Kidney glomerular epithelial cell (primary cell): ENCODE data around the gene CHEK1.
"Not testable (repeated sequence)": the region's sequence is repeated elsewhere in the genome, so short reads cannot be mapped to it uniquely, and the experiment has no call there.

Source experiments
- DNase-seq: peaks from one replicate; lab custom pipeline; 2025; lab: John Stamatoyannopoulos, UW

Gene CHEK1

DNA sequence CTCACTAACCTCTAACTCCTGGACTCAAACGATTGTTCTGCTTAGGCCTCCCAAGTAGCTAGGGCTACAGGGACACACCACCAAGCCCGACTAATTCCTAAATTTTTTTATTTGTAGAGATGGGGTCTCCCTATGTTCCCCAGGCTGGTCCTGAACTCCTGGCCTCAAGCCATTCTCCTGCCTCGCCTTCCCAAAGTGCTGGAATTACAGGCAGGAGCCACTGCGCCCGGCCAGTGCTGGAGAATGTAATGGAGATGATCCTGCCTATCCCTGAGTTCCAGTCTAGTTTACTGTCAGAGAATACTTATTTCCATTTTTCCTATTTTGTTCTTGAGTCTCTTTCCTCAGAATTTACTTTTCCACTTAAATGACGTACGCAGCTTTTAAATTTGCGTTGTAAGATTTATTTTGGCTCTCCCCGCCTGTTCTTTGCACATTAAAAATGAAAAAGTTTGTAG, at the start of gene CHEK1:
CHEK1 (plus strand) TSS at position 408 of the 458 bp plus-strand sequence. CDS start 1,606 bp downstream, outside the sequence.
- no peak for DNase-seq

DNA sequence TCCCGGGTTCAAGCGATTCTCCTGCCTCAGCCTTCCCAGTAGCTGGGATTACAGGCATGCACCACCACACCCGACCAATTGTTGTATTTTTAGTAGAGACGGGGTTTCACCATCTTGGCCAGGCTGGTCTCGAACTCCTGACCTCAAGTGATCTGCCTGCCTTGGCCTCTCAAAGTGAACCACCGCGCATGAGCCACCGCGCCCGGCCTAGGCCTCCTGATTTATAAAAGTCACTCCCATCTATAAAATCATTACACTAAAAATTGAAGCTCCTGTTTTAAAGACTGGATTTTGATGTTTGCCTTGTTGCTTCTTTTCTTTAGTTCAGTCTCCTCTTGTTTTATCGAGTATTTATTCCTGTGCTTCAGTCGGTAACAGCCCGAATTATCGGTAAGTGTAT, 47.8 kb upstream of the CHEK1 start:
- DNase-seq = not testable (repeated sequence)

DNA sequence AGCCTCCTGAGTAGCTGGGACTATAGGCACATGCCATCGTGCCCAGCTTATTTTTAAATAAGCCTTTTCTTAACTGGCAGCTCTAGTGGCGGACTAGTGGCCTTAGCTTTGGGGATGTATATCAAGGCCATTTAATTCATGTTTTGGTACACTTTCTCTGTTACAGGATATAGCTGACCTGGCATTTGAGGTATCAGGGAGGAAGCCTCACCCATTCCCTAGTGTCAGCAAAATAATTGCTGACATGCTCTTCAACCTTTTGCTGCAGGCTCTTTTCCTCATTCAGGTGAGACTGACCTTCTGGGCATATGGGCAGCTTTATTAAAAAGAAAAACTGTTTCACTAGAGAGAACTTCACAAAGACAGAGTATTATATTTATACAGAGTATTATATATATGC, 46.2 kb upstream of the CHEK1 start:
- DNase-seq = no peak

DNA sequence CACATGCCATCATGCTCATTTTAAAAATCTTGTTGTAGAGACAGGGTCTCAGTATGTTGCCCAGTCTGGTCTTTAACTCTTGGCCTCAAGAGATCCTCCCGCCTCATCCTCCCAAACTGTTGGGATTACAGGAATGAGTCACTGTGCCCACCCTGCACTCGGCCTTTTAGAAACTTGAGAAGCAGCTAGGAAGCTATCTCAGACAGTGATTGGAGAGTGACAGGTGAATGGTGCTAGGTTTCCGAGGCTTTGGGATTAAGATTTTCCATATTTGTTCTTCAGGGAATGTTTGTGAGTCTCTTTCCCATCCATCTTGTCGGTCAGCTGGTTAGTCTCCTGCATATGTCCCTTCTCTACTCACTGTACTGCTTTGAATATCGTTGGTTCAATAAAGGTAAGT, 45.2 kb upstream of the CHEK1 start:
- DNase-seq = no peak

DNA sequence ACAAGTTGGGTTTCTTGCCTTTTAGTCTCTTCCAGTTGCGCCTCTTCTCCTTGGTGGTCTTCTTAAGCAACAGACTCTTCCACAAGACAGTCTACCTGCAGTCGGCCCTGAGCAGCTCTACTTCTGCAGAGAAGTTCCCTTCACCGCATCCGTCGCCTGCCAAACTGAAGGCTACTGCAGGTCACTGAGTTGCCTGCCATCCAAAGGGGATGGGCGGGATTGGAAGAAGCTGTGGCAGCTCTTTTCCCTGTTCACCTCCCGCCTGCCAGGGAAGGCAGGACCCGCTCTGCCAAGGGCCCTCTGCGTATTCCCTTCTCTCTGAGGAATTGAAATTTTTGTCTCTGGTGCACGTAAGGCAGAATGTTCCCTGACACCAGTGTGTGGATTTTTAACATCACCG, 41.5 kb upstream of the CHEK1 start:
- no peak for DNase-seq

DNA sequence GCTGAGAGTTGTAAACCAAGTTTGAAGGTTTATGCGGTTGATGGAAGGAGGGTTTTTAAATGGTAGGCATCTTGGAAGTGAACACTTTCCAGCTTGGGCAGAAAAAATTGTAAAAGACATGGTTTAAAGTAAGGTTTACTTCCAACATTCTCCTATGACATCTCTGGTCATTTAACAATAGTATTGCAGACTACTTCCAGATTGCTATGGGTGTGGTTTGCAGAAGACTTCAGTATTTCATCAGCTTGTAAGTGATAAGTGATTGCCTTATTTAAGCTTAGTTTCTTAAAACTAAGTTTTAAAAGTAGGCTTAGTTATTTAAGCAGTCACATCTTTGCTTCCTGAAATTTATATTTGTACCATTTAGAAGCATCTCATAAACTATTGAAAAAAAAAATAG, 39.5 kb upstream of the CHEK1 start:
- no peak for DNase-seq

DNA sequence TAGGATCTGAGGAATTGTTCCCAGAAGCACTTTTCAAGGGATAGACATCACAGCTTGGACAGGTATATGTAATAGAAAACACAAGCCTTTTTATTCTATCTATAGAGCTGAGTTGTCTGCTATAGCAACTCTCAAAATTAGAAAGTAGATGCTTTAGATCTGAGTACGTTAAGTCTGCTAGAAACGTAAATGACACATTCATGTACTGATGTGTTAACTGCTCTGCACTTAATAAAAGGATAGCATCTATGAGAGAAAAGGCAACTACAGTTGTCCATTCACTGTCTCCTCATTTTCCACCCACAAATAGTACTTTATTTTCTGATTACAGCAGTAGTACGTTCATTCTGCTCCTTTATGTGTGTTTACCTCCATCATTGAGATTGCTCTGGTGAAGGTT, 38.3 kb upstream of the CHEK1 start:
- DNase-seq = no peak

DNA sequence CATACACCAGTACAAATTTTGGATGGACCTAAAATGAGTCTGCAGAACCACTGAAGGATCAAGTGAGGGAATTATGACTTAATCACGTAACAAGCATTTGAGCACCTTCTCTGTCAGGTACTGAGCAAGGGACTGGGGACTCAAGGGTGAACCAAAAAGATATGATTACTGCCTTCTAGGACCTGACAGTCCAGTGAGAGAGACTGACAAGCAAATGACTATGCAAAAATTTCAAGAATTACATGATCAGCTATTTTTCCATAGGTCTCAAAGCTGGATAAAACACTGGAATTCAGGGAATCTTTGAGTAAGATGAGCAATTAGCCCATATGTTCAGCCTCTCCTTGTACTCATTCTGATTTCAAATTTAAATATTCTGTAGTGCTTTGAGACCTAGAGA, 37.5 kb upstream of the CHEK1 start:
- no peak for DNase-seq

DNA sequence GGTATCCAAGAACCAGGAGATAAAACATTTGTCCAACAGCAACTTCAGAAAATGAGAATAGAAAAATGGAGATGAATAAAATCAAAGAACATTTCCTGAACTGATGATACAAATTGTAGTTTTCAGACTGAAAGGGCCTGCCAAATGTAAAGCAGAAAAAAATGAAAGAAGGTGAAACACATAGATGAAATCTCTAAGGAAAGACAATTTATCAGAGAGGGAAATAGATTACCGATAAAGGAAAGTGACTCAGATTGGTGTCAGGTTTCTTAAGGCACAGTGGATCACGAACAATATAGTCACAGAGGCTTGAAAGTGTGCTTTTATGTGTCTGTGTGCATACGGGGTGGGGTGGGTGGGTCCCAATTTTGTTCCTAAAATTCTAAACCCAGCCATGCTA, 36.5 kb upstream of the CHEK1 start:
- no peak for DNase-seq

DNA sequence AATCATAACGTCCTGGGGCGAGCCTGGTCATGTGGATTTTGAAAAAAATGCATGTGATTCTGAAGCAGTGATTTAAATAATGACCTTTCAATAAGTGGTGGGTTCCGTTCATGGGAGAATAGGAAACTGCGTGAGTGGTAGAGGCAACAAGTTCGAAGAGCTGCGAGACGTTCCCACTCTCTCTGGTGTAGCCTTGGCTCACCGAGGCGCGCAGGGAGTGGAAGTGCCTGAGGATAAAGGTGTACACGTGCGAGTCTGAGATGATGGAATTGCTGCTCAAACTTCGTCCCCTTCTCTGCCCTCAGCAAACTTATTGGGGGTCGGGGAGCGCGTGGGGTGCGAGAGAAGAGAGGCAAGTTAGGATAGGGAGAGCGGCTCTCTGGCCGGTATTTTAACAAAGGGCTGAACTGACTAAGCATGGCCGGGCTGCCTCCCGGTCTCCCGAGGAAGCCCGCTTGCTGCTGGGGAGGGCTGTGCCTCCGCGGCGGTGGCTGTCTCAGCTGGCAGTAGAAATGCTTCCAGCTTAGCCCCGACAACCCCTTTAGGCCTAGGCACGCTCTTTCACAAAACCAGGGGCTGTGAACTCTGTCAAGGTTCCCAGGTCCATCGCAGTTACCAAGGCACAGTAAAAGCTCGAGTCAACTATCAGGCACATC, 33.2 kb upstream of the CHEK1 start:
- DNase-seq = peak; percentile 81

DNA sequence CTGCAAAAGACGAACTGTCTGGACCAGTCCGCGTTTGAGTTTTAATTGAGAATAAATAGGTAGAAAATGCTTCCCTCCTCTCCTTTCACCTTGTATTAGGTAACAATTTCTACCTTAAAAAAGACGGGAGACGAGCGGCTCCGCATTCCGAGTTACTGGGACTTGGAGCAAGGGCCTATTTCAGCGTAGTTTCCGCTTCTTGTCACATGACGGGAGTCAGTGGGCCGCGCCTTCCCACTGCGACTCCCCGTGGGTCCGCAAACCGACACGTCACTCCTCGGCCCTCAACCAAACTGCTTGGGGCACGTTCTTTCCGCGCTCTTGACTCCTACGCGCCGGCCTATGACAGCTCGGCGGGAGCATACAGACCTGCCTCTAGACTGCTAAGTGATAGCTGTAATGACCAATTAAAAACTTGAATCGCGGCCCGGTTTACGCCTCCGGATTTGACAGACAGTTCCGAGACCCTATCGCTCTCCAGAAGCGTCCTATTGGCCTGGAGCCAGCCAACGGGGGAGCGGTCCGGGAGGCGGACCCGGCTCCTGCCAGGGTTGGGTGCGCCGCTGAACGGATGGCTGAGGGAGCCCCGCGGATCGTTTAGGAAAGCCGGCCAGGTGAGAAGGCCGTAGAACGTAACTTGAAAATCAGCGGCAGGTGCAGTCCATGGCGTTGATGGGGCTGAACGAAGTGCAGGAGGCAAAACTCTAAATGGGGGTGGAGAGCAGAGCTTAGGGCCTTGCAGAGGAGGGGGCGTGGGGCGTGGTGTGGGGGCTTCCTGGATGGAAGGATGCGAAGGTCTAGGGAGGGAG, 32.5 kb upstream of the CHEK1 start, which contains the start of gene STT3A:
STT3A (plus strand) TSS at position 548 of the 809 bp plus-strand sequence. CDS start 3,064 bp downstream, outside the sequence.
- DNase-seq = peak; percentile 99

DNA sequence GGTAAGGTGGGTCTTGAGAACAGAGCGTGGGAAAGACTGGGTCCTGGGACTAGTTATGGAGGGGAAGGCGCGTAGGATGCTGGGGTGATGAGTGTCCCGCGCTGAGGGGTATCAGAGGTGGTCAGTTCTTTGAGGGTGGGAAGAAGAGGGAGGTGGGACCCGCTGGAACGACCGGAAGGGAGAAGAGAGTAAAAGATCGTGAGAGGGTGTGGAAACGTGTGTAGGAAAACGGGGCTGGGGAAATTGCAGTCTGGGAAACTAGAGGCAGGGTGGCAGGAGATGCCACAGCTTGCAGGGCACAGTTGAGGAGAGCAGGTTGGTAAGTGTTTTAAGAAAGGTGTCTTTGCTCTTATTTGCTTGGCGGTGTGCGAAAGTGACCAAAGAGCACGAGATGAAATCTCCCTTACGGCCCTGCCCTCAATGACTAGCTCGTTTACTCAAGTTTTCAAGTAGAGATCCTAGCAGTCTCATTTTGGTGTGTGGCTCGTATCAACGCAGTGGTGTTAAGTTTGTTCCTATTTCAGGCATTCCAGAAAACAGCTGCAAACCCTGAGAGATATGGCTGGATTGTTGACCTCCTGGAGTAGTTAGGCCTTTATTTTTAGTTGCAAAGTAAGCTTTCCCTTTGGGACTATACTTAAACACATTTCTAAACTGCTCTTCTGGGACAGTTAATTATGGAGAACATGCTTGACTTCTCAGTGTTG, 31.7 kb upstream of the CHEK1 start:
- DNase-seq = peak; percentile 63

DNA sequence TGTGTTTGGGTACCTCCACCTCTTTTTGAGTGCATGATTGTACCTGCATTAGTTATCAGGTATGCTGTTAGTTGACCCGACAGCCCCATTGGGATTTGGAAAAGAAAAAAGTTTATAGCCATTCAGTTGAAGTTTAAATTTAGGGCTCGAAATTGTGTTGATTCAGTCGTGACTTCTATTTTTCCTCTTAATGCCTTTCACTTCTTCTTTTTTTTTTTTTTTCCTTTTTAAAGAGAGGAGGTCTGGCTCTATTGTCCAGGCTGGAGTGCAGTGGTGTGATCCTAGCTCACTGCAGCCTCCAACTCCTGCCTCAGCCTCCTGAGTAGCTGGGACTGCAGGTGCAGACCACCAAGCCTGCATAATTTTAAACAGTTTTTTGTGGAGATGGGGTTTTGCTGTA, 30.0 kb upstream of the CHEK1 start:
- no peak for DNase-seq

DNA sequence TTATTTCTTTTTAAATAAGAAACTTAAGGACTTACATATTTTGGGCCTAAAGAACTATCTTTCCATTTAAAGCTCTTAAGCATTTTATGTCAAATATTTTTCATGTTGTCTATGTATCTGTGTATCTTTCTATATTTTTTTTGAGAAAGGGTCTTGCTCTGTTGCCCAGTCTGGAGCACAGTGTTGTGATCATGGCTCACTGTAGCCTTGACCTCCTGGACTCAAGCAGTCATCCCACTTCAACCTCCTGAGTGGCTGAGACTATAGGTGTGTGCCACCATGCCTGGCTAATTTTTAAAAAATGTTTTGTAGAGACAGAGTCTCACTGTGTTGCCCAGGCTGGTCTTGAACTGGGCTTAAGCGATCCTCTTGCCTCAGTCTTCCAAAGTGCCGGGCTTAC, 24.3 kb upstream of the CHEK1 start:
- DNase-seq = no peak

DNA sequence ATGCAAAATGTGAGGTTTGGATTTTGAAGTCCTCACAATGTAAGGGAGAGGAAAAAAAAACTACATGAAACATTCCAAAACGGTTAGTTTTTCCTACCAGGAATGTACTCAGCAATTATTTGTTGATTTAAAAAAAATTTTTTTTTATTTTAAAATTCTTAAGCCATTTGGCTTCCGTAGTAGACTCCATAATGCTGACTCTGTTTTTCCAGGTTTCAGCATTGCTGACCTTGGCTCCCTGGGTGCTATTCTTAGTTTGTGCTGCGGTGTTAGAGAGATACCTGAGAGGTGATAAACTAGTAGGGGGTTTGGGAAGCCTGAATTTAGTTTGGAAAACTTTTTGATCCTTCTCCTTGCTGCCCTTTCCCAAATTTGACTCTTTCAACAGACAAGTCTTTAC, 21.8 kb upstream of the CHEK1 start:
- DNase-seq = no peak

DNA sequence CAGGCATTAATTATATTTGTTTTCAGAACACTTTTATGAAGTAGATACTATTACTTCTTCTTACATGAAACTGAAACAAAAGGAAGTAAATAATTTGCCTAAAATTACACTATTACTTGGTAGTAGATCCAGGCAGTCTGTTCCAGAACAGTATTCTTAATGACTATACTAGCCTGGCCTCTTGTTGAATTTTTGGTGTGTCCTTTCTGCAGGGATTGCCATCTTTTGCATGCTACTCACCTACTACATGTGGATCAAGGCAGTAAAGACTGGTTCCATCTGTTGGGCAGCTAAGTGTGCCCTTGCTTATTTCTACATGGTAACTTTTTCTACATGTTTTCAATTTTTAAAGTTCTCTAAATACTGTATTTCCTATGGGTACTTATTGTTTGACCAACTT, 19.5 kb upstream of the CHEK1 start:
- no peak for DNase-seq

DNA sequence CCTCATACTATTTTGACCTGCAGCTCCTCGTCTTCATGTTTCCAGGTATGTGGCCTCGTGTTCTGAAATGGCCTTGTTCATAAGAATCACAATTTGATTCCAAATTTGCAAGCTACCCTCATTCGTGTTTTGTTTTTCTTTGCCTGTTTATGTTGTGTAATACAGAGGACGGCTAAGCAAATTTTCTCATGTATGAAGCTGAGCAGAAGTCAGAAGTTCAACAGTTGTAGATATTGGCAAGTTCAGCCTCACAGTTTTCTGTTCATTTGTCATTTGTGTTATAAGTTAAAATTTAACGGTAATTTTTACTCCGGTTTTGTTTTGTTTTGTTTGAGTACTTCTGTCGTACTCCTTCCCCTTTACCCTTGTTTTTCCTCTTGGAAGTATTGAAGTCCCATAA, 15.4 kb upstream of the CHEK1 start:
- no peak for DNase-seq

DNA sequence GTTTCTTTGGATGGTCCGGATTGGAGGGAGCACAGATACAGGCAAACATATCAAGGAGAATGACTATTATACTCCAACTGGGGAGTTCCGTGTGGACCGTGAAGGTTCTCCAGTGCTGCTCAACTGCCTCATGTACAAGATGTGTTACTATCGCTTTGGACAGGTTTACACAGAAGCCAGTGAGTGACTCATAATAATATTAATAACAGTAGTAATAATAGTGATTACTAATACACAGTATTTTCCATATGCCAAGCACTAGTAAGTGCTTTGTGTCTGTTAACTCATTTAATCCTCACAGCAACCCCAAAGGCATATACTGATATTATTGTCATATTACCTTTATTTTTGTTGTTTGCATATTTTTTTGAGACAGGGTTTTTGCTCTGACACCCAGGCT, 6.6 kb upstream of the CHEK1 start:
- DNase-seq = no peak

DNA sequence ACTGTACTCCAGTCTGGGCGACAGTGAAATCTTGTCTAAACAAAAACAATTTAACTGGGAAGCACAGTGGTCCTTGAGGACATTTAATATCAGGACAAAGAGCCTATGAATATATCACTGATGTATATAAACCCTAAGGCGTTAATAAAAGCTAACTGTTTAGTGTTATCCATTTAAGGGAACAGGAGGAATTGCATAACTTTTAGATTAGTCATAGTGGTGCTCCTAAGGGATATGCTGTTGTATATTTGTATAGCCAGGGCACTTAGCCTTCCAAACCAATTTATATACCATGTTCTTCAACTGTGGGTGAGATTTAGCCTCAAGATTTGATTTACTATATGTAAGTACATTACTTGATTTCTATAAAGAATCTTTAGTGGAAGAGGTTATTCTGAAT, 3.0 kb upstream of the CHEK1 start:
- peak; percentile 45 for DNase-seq

DNA sequence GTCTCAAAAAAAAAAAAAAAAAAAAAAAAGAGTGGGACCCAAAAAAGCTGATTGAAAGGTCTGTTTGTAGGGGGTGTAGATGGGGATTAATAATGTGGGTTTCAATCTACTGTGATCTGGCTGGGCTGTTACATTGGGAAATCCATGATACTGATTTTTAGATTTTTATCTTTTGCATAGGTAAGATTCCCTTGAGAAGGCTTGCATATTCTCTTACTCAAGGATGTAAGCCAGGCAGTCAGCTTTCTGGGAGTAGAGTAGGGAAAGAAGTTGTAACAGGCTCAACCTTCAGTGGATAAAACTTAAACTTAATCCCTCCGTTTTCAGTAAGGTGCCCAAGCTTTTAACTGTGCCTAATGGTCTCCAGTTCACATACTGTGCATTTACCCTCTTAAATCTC, 1.9 kb upstream of the CHEK1 start:
- DNase-seq = no peak

DNA sequence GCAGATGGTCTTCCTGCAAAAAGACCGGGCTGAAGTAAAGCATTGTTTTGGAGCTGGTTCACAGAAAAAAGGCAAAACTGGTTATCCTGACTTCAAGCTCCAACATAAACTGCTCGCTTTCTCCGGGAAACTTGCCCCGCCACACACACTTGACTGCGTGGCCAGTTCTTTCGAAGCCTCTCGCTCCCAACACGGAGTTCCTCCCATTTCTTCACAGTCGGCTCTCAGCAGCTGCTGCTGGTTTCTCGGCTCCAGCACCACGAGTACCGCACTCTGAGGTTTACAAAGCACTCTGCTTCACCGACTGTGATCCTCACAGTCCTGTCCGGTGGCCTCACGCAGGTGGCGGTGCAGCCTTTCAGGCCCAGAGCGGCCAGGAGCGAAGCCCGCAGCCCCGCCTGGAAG, 264 bp downstream of the CHEK1 start:
- peak; percentile 72 for DNase-seq

DNA sequence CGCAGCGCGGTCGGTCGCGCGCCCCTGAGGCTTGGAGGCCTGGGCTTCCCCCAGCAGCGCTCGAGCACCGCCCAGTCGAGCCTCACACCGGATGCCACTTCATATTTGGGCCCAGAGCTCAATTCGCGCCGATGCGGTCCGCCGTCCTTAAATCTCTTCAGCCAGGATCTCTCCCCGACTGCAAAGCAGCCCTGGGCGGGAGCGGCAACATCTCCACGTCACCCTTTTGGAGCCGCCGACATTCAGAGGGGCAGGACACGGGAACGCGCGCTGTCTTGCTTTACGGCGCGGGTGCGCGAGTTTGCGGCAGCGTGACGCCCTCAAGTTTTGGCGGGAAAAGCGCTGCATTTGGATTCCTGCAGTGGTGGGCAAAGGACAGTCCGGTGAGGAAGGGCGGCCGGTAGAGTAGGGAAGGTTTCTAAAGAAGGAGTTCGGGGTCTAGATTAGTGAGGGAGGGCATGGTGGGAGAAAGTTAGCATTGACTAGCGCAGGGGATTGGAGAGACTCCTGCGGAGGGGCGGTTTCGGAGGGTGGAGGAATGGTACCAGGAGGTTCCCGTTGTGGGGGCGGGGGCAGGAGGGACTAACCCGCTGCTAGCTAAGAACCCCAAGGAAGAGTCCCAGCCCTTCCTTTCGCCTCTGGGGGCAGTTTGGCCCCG, 796 bp downstream of the CHEK1 start:
- peak; percentile 85 for DNase-seq
